NB4 (cell line): ENCODE measurements around the gene MCRIP1.

Source experiments
- POLR2A ChIP-seq: IDR thresholded peaks from 2 replicates; pipeline ENCODE4 v1.6.1; 2011; ENCODE audit warnings: mild to moderate bottlenecking; ENCODE audit not compliant: insufficient read length; ENCODE audit errors: extremely low read depth
- TF ChIP-seq, protein P1 (sequence below): IDR thresholded peaks from one replicate; pipeline ENCODE4 v1.5.1; 2012; ENCODE audit warnings: low read depth, low read length

DNA sequence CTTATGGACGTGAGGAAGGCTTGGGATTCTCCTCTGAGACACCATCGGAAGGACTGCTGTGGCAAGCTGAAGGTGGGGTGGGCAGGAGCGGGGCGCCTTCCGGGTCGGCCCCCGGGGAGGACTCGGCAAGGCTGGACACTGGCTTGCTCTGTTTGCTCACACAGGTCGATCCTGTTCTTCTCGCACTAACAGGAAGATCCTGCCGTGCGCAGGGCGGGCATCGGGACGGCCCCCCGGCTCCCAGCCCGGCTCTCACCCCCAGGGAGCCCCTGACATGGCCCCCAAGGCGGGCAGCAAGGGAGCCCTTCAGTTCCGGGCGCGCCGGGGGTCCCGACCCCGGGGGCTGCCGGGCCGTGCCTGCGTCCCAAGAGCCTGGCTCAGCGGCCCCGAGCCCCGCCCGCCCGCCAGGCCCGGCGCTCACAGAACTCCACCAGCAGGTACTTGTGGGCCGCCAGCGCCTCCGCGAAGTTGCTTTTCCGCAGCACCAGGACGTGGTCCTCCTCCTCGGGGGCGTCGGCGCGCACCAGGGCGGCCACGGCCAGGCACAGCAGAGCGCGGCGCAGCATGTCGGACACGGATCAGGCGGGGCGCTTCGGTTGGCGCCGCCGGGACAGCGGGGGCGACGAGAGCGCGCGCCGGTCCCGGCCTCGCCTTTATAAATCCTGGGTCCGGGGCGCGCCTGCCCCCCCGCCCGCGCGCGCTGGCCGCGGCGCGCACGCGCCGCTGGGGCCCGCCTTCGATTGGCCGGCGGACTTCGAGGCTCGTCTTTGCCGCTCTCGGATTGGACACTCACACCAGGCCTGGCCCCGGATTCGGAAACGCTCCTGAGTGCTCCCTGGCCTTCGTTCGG lies 27.0 kb upstream of the MCRIP1 start, which contains the start of gene P4HB:
- TF ChIP-seq, protein P1, sequence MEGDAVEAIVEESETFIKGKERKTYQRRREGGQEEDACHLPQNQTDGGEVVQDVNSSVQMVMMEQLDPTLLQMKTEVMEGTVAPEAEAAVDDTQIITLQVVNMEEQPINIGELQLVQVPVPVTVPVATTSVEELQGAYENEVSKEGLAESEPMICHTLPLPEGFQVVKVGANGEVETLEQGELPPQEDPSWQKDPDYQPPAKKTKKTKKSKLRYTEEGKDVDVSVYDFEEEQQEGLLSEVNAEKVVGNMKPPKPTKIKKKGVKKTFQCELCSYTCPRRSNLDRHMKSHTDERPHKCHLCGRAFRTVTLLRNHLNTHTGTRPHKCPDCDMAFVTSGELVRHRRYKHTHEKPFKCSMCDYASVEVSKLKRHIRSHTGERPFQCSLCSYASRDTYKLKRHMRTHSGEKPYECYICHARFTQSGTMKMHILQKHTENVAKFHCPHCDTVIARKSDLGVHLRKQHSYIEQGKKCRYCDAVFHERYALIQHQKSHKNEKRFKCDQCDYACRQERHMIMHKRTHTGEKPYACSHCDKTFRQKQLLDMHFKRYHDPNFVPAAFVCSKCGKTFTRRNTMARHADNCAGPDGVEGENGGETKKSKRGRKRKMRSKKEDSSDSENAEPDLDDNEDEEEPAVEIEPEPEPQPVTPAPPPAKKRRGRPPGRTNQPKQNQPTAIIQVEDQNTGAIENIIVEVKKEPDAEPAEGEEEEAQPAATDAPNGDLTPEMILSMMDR, result no peak
- peak; percentile 91 for TF ChIP-seq POLR2A
